GM23338 (cell line): ENCODE data around the gene MRTFA. TPM values are rescaled to one million over a fixed set of nuclear protein-coding genes. Genes with fewer than 3 reads are reported as not detected.
A peak's percentile ranks its signal among the peaks of the same experiment; 100 is the strongest.

Experiments used
- ATAC-seq: fragments of 200-7000 bp; cut with Tn5 transposase; 3 replicates; pipeline ENCODE4 v1.9.1; 2020
- DNase-seq: peaks from one replicate; pipeline ENCODE4 v3.0.0-alpha.2; 2015; ENCODE audit warnings: low spot score
- H2AFZ ChIP-seq: fragments of 200-600 bp; sonication (generic); 2 replicates; pipeline ENCODE4 v1.8.0; 2016; ENCODE audit warnings: antibody characterized with exemption, mild to moderate bottlenecking, moderate library complexity
- H3F3A ChIP-seq: fragments of 200-600 bp; sonication (generic); replicated peaks from 2 replicates; pipeline ENCODE4 v1.8.0; 2017; ENCODE audit warnings: antibody characterized with exemption, mixed run types, low read depth
- H3K27ac ChIP-seq: fragments of 200-600 bp; sonication (generic); 2 replicates; pipeline ENCODE4 v1.6.1; 2016; ENCODE audit warnings: low read depth
- H3K27me3 ChIP-seq: fragments of 200-600 bp; sonication (generic); 2 replicates; pipeline ENCODE4 v1.8.0; 2016; ENCODE audit warnings: mild to moderate bottlenecking, mixed run types, moderate library complexity; ENCODE audit not compliant: insufficient read depth
- H3K36me3 ChIP-seq: fragments of 200-600 bp; sonication (generic); 2 replicates; pipeline ENCODE4 v1.8.0; 2016; ENCODE audit warnings: mild to moderate bottlenecking; ENCODE audit not compliant: insufficient read depth
- H3K4me1 ChIP-seq: fragments of 200-600 bp; sonication (generic); 2 replicates; pipeline ENCODE4 v1.8.0; 2016; ENCODE audit warnings: mild to moderate bottlenecking, moderate library complexity; ENCODE audit not compliant: insufficient read depth
- H3K4me2 ChIP-seq: fragments of 200-600 bp; sonication (generic); 2 replicates; pipeline ENCODE4 v1.7.1; 2017; ENCODE audit warnings: mixed run types
- H3K4me3 ChIP-seq: fragments of 200-600 bp; sonication (generic); 2 replicates; pipeline ENCODE4 v1.6.1; 2016; ENCODE audit warnings: mixed run types
- H3K79me2 ChIP-seq: fragments of 200-600 bp; sonication (generic); replicated peaks from 2 replicates; pipeline ENCODE4 v1.8.0; 2017; ENCODE audit warnings: mild to moderate bottlenecking; ENCODE audit not compliant: insufficient read depth
- H3K9me2 ChIP-seq: fragments of 200-600 bp; sonication (generic); 2 replicates; pipeline ENCODE4 v1.8.0; 2017; ENCODE audit not compliant: insufficient read depth
- H4K20me1 ChIP-seq: fragments of 200-600 bp; sonication (generic); replicated peaks from 2 replicates; pipeline ENCODE4 v1.8.0; 2017; ENCODE audit warnings: mild to moderate bottlenecking; ENCODE audit not compliant: insufficient read depth
- H3K27ac Mint-ChIP-seq: 2 replicates; pipeline ENCODE4 v1.8.0; 2020; ENCODE audit warnings: inconsistent platforms, mild to moderate bottlenecking, moderate library complexity, mixed read lengths
- H3K27me3 Mint-ChIP-seq: 3 replicates; pipeline ENCODE4 v1.8.0; 2022; ENCODE audit warnings: low read depth, mild to moderate bottlenecking, moderate library complexity, mixed read lengths, inconsistent platforms; ENCODE audit not compliant: insufficient read depth, poor library complexity
- H3K36me3 Mint-ChIP-seq: 3 replicates; pipeline ENCODE4 v1.8.0; 2021; ENCODE audit warnings: low read depth, mild to moderate bottlenecking, inconsistent platforms, moderate library complexity, mixed read lengths
- H3K4me1 Mint-ChIP-seq: 3 replicates; pipeline ENCODE4 v1.8.0; 2020; ENCODE audit warnings: mild to moderate bottlenecking, inconsistent platforms, mixed read lengths
- H3K4me3 Mint-ChIP-seq: 3 replicates; pipeline ENCODE4 v1.8.0; 2021; ENCODE audit warnings: moderate library complexity, mild to moderate bottlenecking, inconsistent platforms, mixed read lengths
- H3K9me3 Mint-ChIP-seq: 3 replicates; pipeline ENCODE4 v1.8.0; 2020; ENCODE audit warnings: moderate library complexity, mild to moderate bottlenecking, inconsistent platforms, mixed read lengths
- CREB1 ChIP-seq: fragments of 250-450 bp; sonication (Bioruptor Pico); IDR thresholded peaks from 2 replicates; pipeline ENCODE4 v1.5.0; 2020; ENCODE audit warnings: low read depth, mild to moderate bottlenecking, moderate library complexity
- CTCF ChIP-seq, 2 experiments: fragments of 200-600 bp in 1 of 2; sonication (generic) in 1 of 2; conservative IDR thresholded peaks; 2 replicates each; pipeline versions ENCODE4 v1.5.1 to v1.6.1; 2016 to 2017; ENCODE audit warnings: antibody characterized with exemption in 2 of 2, low read depth in 2 of 2, mild to moderate bottlenecking in 2 of 2, moderate library complexity in 1 of 2
- NANOG ChIP-seq: IDR thresholded peaks from 2 replicates; pipeline ENCODE4 v1.6.1; 2016; ENCODE audit warnings: antibody characterized with exemption, borderline replicate concordance
- STAT1 ChIP-seq: IDR thresholded peaks from one replicate; pipeline ENCODE4 v1.6.1; 2016; ENCODE audit warnings: antibody characterized with exemption; ENCODE audit not compliant: unreplicated experiment
- ZNF462 ChIP-seq: fragments of 250-450 bp; sonication (Bioruptor Pico); IDR thresholded peaks from 2 replicates; pipeline ENCODE4 v1.5.0; 2020; ENCODE audit warnings: mild to moderate bottlenecking, moderate library complexity
- polyA plus RNA-seq: library from polyadenylated mRNA; unstranded; fragments of >200 nt; fragmentation: Nextera tagmentation; extraction: Ambion mirVana; gene quantifications from 2 replicates; pipeline ENCODE4 v1.2.1, GENCODE V29; 2016
- total RNA-seq: library from RNA; depleted of rRNA; stranded (reverse); fragments of >200 nt; shearing (Covaris generic); gene quantifications from 2 replicates; pipeline ENCODE4 v1.2.3, GENCODE V29; 2014
- TF ChIP-seq, protein P1 (sequence below): IDR thresholded peaks from one replicate; pipeline ENCODE4 v1.6.1; 2018; ENCODE audit warnings: antibody characterized with exemption; ENCODE audit not compliant: unreplicated experiment

Gene MRTFA
- total and polyA plus RNA-seq, 2 experiments from 2014 or later = 18.1 to 92.4 TPM

GRCh38 chr22:40618400-40618799 is 18.1 kb downstream of the MRTFA start (continued):
- TF ChIP-seq CTCF (conservative IDR thresholded peaks at IDR 0.05; ENCODE audit: low read depth in 2 of 2) (no peak), NANOG (no peak), ZNF462 (CRISPR knock-in tag) (no peak), CREB1 (CRISPR knock-in tag) (no peak)

DNA sequence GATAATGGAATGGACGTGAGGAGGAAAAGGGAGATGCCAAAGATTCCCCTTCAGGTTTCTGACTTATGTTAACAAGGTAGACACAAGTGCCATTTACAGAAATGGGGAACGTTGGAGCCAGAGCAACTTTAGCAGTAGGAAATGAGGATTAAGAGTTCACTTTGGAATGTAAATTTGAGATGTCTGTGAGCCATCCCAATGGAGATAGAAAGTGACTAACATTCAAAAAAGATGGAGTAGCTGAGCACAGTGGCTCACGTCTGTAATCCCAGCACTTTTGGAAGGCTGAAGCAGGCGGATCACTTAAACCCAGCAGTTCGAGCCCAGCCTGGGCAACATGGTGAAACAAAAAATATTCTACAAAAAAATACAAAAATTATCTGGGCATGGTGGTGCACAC is 19.9 kb downstream of the MRTFA start:
- Mint-ChIP-seq H3K4me1 (peaks cover 7% of the 10 kb centered on the region), H3K36me3 (peaks cover 31% of the 10 kb centered on the region), H3K4me3 (no peak overlapping the region), H3K9me3 (peaks cover 26% of the 10 kb centered on the region), H3K27me3 (no peaks in the 10 kb centered on the region), H3K27ac (no peak overlapping the region)
- Histone ChIP-seq H3K4me2 (no peak overlapping the region), H3K79me2 (peaks cover 82% of the 10 kb centered on the region), H3K9me2 (no peaks in the 10 kb centered on the region), H3F3A (0 out of 2 replicates have a peak, but pooled peaks cover 7% of the 10 kb centered on the region), H3K4me3 (no peak overlapping the region), H3K27ac (peak overlapping the region; percentile 82), H3K27me3 (no peaks in the 10 kb centered on the region), H4K20me1 (peaks cover 15% of the 10 kb centered on the region), H2AFZ (no peak overlapping the region), H3K4me1 (peaks cover 9% of the 10 kb centered on the region), H3K36me3 (no peaks in the 10 kb centered on the region)
- DNase-seq (no peak), ATAC-seq (no peak)
- no peak for TF ChIP-seq STAT1
- TF ChIP-seq, protein P1, sequence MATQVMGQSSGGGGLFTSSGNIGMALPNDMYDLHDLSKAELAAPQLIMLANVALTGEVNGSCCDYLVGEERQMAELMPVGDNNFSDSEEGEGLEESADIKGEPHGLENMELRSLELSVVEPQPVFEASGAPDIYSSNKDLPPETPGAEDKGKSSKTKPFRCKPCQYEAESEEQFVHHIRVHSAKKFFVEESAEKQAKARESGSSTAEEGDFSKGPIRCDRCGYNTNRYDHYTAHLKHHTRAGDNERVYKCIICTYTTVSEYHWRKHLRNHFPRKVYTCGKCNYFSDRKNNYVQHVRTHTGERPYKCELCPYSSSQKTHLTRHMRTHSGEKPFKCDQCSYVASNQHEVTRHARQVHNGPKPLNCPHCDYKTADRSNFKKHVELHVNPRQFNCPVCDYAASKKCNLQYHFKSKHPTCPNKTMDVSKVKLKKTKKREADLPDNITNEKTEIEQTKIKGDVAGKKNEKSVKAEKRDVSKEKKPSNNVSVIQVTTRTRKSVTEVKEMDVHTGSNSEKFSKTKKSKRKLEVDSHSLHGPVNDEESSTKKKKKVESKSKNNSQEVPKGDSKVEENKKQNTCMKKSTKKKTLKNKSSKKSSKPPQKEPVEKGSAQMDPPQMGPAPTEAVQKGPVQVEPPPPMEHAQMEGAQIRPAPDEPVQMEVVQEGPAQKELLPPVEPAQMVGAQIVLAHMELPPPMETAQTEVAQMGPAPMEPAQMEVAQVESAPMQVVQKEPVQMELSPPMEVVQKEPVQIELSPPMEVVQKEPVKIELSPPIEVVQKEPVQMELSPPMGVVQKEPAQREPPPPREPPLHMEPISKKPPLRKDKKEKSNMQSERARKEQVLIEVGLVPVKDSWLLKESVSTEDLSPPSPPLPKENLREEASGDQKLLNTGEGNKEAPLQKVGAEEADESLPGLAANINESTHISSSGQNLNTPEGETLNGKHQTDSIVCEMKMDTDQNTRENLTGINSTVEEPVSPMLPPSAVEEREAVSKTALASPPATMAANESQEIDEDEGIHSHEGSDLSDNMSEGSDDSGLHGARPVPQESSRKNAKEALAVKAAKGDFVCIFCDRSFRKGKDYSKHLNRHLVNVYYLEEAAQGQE = no peak
